H1 (cell line): Measurements from ENCODE around the gene TMED3. TPM values are rescaled to one million over a fixed set of nuclear protein-coding genes. Genes with fewer than 3 reads are reported as not detected.

Source experiments
- EP300 ChIP-seq, 2 experiments: IDR thresholded peaks; 1 replicate in 1 of 2; 2 replicates in 1 of 2; pipeline ENCODE4 v1.6.1; 2011 to 2012; ENCODE audit warnings: low read depth in 2 of 2, low read length in 2 of 2, mild to moderate bottlenecking in 2 of 2, borderline replicate concordance in 1 of 2, inconsistent platforms in 1 of 2, moderate library complexity in 1 of 2
- KDM4A ChIP-seq: IDR thresholded peaks from one replicate; pipeline ENCODE4 v1.7.1; 2012; ENCODE audit warnings: low read depth, mild to moderate bottlenecking, moderate library complexity, low read length, inconsistent platforms; ENCODE audit not compliant: severe bottlenecking
- polyA plus RNA-seq, 7 experiments: library from polyadenylated mRNA; depleted of rRNA in 3 of 7; stranded (reverse) in 5 of 7; unstranded in 2 of 7; fragments of >200 nt in 5 of 7; fragments of 200-250 nt in 2 of 7; gene quantifications; 1 replicate in 5 of 7; 2 replicates in 1 of 7; 4 replicates in 1 of 7; pipeline versions ENCODE4 v1.2.1 to v1.2.3, GENCODE V29; 2011 to 2013; ENCODE audit warnings: missing spikeins in 2 of 7, mixed read lengths in 2 of 7
- total RNA-seq: library from RNA; stranded (reverse); fragmentation: NEBNext Ultra II Directional; extraction: Animal tissue kit (Norgen Biotek cat#: 25700); gene quantifications from 2 replicates; pipeline ENCODE4 v1.2.1, GENCODE V29; 2021

The TMED3 gene
- total and polyA plus RNA-seq, 2 of the 8 experiments (the other 6 are each of a cell fraction or from before 2014, with no cell fraction given), result 50.2 to 110 TPM

GRCh38 chr15:79370716-79371115, 59.8 kb downstream of the TMED3 start (continued):
- TF ChIP-seq EP300 (IDR thresholded peaks at IDR 0.05; ENCODE audit: borderline replicate concordance in 1 of 2, low read depth in 2 of 2, low read length in 2 of 2), result no peak
- TF ChIP-seq KDM4A, result no peak
